HEK293 (cell line): ENCODE measurements around the gene TAPBP.
"Not testable (repeated sequence)": the region's sequence is repeated elsewhere in the genome, so short reads cannot be mapped to it uniquely, and the experiment has no call there.

ENCODE experiments used
- CTCF ChIA-PET: fragments of 350-600 bp; formaldehyde crosslinking; extraction: SDS; loops from one replicate; lab custom pipeline; 2021; ENCODE audit warnings: antibody characterized with exemption; lab: Yijun Ruan, JAX
- POLR2A ChIA-PET: fragments of 300-600 bp; formaldehyde crosslinking; extraction: SDS; loops from one replicate; lab custom pipeline; 2020; ENCODE audit warnings: antibody characterized with exemption, inconsistent platforms; lab: Yijun Ruan, JAX
- H3K27ac ChIP-seq: fragments of 200-500 bp; sonication (Bioruptor generic); 2 replicates; pipeline ENCODE4 v1.5.1; 2014; ENCODE audit warnings: low read depth, low read length, control low read depth, inconsistent platforms; ENCODE audit errors: extremely low read depth
- H3K36me3 ChIP-seq, 2 experiments: fragments of 200-500 bp in 1 of 2; sonication (Bioruptor generic) in 1 of 2; 1 replicate in 1 of 2; 2 replicates in 1 of 2; pipeline ENCODE4 v1.5.1; 2014 to 2017; ENCODE audit warnings: inconsistent platforms in 2 of 2, low read length in 2 of 2; ENCODE audit not compliant: control insufficient read depth in 2 of 2, insufficient read depth in 1 of 2
- H3K4me1 ChIP-seq: fragments of 200-500 bp; sonication (Bioruptor generic); 2 replicates; pipeline ENCODE4 v1.5.1; 2014; ENCODE audit warnings: mild to moderate bottlenecking, low read length, inconsistent platforms; ENCODE audit not compliant: control insufficient read depth, insufficient read depth
- H3K4me3 ChIP-seq: 2 replicates; pipeline ENCODE4 v1.5.1; 2011; ENCODE audit warnings: low read depth, mild to moderate bottlenecking, control low read depth, low read length, moderate library complexity
- H3K9me3 ChIP-seq: fragments of 200-500 bp; sonication (Bioruptor generic); 2 replicates; pipeline ENCODE4 v1.5.1; 2014; ENCODE audit warnings: low read depth, low read length, inconsistent platforms; ENCODE audit not compliant: control insufficient read depth, insufficient read depth
- HOXD13 ChIP-seq: sonication (generic); formaldehyde crosslinking; IDR thresholded peaks from 2 replicates; pipeline ENCODE4 v1.8.0; 2022; ENCODE audit warnings: missing genetic modification reagents, borderline replicate concordance
- KLF8 ChIP-seq: fragments of 450-650 bp; formaldehyde crosslinking; IDR thresholded peaks from 2 replicates; pipeline ENCODE4 v1.5.1; 2016; ENCODE audit warnings: missing biosample characterization, missing genetic modification characterization
- PRDM4 ChIP-seq: fragments of 450-650 bp; formaldehyde crosslinking; IDR thresholded peaks from 2 replicates; pipeline ENCODE4 v1.5.1; 2017; ENCODE audit warnings: missing biosample characterization, missing genetic modification characterization
- SP7 ChIP-seq: fragments of 450-650 bp; formaldehyde crosslinking; IDR thresholded peaks from 2 replicates; pipeline ENCODE4 v1.5.1; 2016; ENCODE audit warnings: missing biosample characterization, missing genetic modification characterization
- TSHZ1 ChIP-seq: fragments of 450-650 bp; formaldehyde crosslinking; IDR thresholded peaks from 2 replicates; pipeline ENCODE4 v1.5.1; 2016; ENCODE audit warnings: missing biosample characterization, missing genetic modification characterization, borderline replicate concordance
- ZBTB17 ChIP-seq: fragments of 450-650 bp; formaldehyde crosslinking; IDR thresholded peaks from 2 replicates; pipeline ENCODE4 v1.5.1; 2016; ENCODE audit warnings: missing biosample characterization, missing genetic modification characterization
- ZNF18 ChIP-seq: fragments of 450-650 bp; formaldehyde crosslinking; IDR thresholded peaks from 2 replicates; pipeline ENCODE4 v1.5.1; 2016; ENCODE audit warnings: missing biosample characterization, missing genetic modification characterization
- ZNF404 ChIP-seq: fragments of 450-650 bp; formaldehyde crosslinking; IDR thresholded peaks from 2 replicates; pipeline ENCODE4 v1.5.1; 2017; ENCODE audit warnings: missing biosample characterization, missing genetic modification characterization
- ZNF544 ChIP-seq: fragments of 450-650 bp; formaldehyde crosslinking; IDR thresholded peaks from 2 replicates; pipeline ENCODE4 v1.5.0; 2017; ENCODE audit warnings: missing biosample characterization, missing genetic modification characterization
- ZNF571 ChIP-seq: fragments of 450-650 bp; formaldehyde crosslinking; IDR thresholded peaks from 2 replicates; pipeline ENCODE4 v1.5.0; 2017; ENCODE audit warnings: missing biosample characterization, missing genetic modification characterization
- ZNF629 ChIP-seq: fragments of 450-650 bp; formaldehyde crosslinking; IDR thresholded peaks from 2 replicates; pipeline ENCODE4 v1.5.1; 2017; ENCODE audit warnings: missing biosample characterization, missing genetic modification characterization
- ZNF692 ChIP-seq: fragments of 450-650 bp; formaldehyde crosslinking; IDR thresholded peaks from 2 replicates; pipeline ENCODE4 v1.5.1; 2016; ENCODE audit warnings: missing biosample characterization, missing genetic modification characterization
- ZNF747 ChIP-seq: fragments of 450-650 bp; formaldehyde crosslinking; IDR thresholded peaks from 2 replicates; pipeline ENCODE4 v1.5.1; 2016; ENCODE audit warnings: missing biosample characterization, missing genetic modification characterization
- ZSCAN30 ChIP-seq: fragments of 450-650 bp; IDR thresholded peaks from 2 replicates; pipeline ENCODE4 v1.5.1; 2018; ENCODE audit warnings: missing biosample characterization, mild to moderate bottlenecking, missing genetic modification characterization, moderate library complexity

The TAPBP gene

GRCh38 chr6:33344701-33345697 lies 31.1 kb upstream of the TAPBP start (continued):
- TF ChIP-seq SP7 (tag by site-specific recombination) (peak; percentile 67), ZNF18 (tag by site-specific recombination) (peak; percentile 76), PRDM4 (tag by site-specific recombination) (peak; percentile 82), ZBTB17 (tag by site-specific recombination) (peak; percentile 88), ZNF544 (tag by site-specific recombination) (no peak), KLF8 (tag by site-specific recombination) (peak; percentile 63; the same call in 1 of the 2 replicates), ZNF404 (tag by site-specific recombination) (no peak), ZNF692 (peak; percentile 98), ZNF629 (tag by site-specific recombination) (peak; percentile 69), ZSCAN30 (tag by site-specific recombination) (peak; percentile 81), ZNF747 (tag by site-specific recombination) (no peak)
- TF ChIP-seq, all 188 proteins: peak for 50

GRCh38 chr6:33343953-33344611 lies 30.2 kb upstream of the TAPBP start:
- POLR2A ChIA-PET: interaction anchor here (0.7 to 3.2 kb wide), 4 partner anchors 26 to 45 kb away, joined by 4 to 22 read pairs (median 7); partner anchors contain the start of genes RGL2, TAPBP and ZBTB22
- Histone ChIP-seq H3K4me1 (peaks cover 4% of the 10 kb centered on the region), H3K27ac (no peak overlapping the region), H3K4me3 (no peak overlapping the region), H3K9me3 (no peaks in the 10 kb centered on the region), H3K36me3 (no peaks in the 10 kb centered on the region)
- TF ChIP-seq TSHZ1 (tag by site-specific recombination) (no peak), HOXD13 (CRISPR knock-in tag) (no peak), ZNF571 (tag by site-specific recombination) (no peak)
- CTCF ChIA-PET: interaction anchor here (0.6 to 3.3 kb wide), 16 partner anchors 8 to 220 kb away, joined by 3 to 30 read pairs (median 6); partner anchors contain the start of gene ZBTB22

GRCh38 chr6:33343606-33343952 lies 29.7 kb upstream of the TAPBP start:
- not testable (repeated sequence) for H3K27ac ChIP-seq, H3K4me1 ChIP-seq, H3K4me3 ChIP-seq, H3K36me3 ChIP-seq, H3K9me3 ChIP-seq
- POLR2A ChIA-PET: interaction anchor here (0.7 to 3.2 kb wide), 3 partner anchors 26 to 41 kb away, joined by 4 to 22 read pairs (median 7); partner anchors contain the start of genes TAPBP and ZBTB22
- CTCF ChIA-PET: interaction anchor here (1.2 to 3.3 kb wide), 7 partner anchors 7 to 64 kb away, joined by 5 to 30 read pairs (median 8); a partner anchor contains a TSS
